ENCODE measurements around the gene ARGLU1. TPM values are rescaled to one million over a fixed set of nuclear protein-coding genes. Genes with fewer than 3 reads are reported as not detected.

ARGLU1 gene
- total RNA-seq, 2 experiments from 2014 or later: 89.2 to 91.8 TPM

DNA sequence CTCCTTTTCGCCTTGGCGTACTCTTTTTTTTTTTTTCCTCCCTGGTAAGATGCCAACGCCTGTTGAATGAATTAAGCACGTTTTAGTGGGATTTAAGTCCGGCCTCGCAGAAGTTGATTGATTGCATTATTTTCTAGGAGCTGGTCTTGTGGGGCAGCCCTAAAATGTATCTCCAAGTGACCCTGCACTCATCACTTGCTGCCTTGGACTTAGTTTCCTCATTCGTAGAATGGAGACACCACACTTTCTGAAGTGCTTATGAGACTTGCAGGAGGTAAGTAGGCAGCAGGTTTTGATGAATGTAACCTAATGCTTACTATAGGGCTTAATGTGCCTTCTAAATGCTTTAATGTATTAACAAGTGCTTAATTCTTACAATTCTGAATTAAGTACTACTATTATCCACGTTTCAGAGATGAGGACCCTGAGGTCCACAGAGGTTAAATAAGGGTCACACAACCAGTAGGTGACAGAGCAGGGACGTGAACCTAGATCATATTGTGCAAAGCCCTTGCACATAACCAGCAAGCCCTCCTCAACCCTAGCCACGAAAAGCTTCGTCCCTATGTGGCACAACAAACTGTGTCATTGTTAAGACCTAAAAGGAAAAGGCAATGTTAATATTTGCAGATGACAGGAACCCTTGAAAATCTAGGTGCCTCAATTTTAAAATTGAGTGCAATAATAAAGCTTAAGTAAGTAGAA is 514 bp upstream of the ARGLU1 start:
- intact Hi-C loops (cut with micrococcal nuclease): no loop called here
- ATAC-seq: peak; percentile 19
- H3K27ac Mint-ChIP-seq: peak overlapping the region; percentile 94
- H3K4me1 Mint-ChIP-seq (ENCODE audit: low read depth): peaks cover 48% of the 10 kb centered on the region
- H3K9me3 Mint-ChIP-seq: peaks cover 2% of the 10 kb centered on the region
- ChIA-PET CTCF (interaction anchor here (1.2 to 1.7 kb wide), 2 partner anchors 32 to 41 kb away, joined by 3 to 16 read pairs; partner anchors contain the start of gene EFNB2), POLR2A (interaction anchor here (1.0 to 1.1 kb wide), 3 partner anchors 17 to 32 kb away, joined by 3 read pairs; no protein-coding TSS in a partner anchor)
- no peaks in the 10 kb centered on the region for H3K27me3 Mint-ChIP-seq
- H3K36me3 Mint-ChIP-seq (ENCODE audit: low read depth): peaks cover 39% of the 10 kb centered on the region
- TF ChIP-seq, protein P1, sequence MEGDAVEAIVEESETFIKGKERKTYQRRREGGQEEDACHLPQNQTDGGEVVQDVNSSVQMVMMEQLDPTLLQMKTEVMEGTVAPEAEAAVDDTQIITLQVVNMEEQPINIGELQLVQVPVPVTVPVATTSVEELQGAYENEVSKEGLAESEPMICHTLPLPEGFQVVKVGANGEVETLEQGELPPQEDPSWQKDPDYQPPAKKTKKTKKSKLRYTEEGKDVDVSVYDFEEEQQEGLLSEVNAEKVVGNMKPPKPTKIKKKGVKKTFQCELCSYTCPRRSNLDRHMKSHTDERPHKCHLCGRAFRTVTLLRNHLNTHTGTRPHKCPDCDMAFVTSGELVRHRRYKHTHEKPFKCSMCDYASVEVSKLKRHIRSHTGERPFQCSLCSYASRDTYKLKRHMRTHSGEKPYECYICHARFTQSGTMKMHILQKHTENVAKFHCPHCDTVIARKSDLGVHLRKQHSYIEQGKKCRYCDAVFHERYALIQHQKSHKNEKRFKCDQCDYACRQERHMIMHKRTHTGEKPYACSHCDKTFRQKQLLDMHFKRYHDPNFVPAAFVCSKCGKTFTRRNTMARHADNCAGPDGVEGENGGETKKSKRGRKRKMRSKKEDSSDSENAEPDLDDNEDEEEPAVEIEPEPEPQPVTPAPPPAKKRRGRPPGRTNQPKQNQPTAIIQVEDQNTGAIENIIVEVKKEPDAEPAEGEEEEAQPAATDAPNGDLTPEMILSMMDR (IDR thresholded peaks at IDR 0.05): no peak
- peak overlapping the region; percentile 100 for H3K4me3 Mint-ChIP-seq
- peak; percentile 11 for DNase-seq

DNA sequence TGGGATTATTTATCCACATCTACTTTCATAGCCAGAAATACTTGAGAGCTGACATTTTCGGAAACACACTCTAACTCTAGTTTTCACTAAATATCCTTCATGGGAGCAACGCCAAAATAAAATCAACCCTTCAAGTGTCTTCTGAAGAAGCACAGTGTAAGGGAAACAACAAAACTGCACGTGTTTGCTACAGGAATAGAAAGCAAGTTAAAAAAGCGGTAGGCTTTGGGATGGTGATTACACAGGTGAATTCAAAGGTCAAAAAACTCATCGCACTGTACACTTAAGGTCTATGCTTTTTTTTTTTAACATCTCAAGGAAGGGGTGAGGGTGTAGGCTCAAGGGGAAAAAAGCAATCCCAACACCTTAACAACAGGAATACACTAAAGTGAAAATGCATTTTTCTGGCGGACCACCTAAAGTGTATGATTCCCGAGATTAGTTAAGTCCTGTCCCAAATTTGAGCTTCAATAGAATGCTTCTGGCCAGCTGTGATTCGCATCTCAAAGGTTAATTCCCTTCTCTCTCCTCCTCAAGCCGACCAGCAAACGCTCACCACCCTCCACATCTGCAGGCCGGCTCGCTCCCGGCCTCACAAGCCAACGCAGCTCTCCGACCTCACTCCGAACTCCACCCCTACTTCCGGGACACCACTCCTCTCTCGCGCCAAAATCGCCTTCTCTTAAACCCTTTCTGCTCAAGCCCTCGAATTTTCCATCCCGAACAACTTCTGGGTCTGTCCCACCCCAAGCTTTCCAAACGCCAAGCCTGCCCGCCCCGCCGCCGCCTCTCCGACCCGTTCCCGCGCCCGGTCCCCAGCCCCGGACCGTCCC is 1.1 kb downstream of the ARGLU1 start:
- DNase-seq (peak; percentile 61), ATAC-seq (peak; percentile 32)
- Mint-ChIP-seq H3K36me3 (ENCODE audit: low read depth) (peaks cover 35% of the 10 kb centered on the region), H3K4me1 (ENCODE audit: low read depth) (peaks cover 55% of the 10 kb centered on the region), H3K27ac (peak overlapping the region; percentile 94), H3K27me3 (no peaks in the 10 kb centered on the region), H3K9me3 (peaks cover 2% of the 10 kb centered on the region), H3K4me3 (peak overlapping the region; percentile 100)
- TF ChIP-seq, protein P1 (IDR thresholded peaks at IDR 0.05): no peak
- ChIA-PET CTCF (interaction anchor here (1.4 to 4.5 kb wide), 3 partner anchors 17 to 53 kb away, joined by 3 to 28 read pairs (median 3); partner anchors contain the start of gene EFNB2), POLR2A (interaction anchor here (0.9 to 1.1 kb wide), 5 partner anchors 8 to 34 kb away, joined by 3 read pairs; no protein-coding TSS in a partner anchor)
- intact Hi-C loops (cut with micrococcal nuclease): no loop called here

DNA sequence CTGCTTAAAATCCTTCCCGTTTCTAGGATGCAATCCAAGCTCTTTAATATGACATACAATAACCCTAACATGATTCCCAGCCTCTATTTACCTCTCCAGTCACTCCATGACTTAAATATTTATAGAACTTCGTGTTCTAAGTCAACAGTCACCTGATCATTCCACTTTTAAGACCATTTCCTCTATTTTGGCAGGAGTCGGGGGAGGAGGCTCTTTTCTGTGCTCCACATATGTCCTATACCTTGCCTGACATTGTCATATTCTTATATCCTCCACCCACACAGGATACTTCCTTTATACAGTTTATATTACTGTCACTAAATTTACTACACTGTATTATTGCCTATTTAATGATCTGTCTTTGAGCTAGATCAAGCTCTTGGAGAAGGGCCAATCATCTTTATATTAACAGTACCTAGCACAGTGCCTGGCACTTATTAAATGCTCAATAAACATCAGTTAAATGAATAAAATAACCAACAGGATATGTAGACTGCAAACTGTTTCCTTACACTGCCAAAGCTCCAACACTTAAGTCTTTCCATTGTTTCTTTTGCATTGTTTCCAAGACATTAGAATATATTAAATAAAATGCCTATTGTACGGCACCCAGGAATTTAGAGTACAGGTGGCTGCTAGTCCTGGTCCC is 2.7 kb downstream of the ARGLU1 start:
- Mint-ChIP-seq H3K4me1 (ENCODE audit: low read depth) (peaks cover 64% of the 10 kb centered on the region), H3K27ac (peak overlapping the region; percentile 63), H3K36me3 (ENCODE audit: low read depth) (peaks cover 34% of the 10 kb centered on the region), H3K27me3 (no peaks in the 10 kb centered on the region), H3K4me3 (peak overlapping the region; percentile 100), H3K9me3 (no peaks in the 10 kb centered on the region)
- ATAC-seq: no peak
- POLR2A ChIA-PET: interaction anchor here (1.7 kb wide), 1 partner anchor 29 kb away, joined by 5 read pairs; no protein-coding TSS in a partner anchor
- intact Hi-C loops (cut with micrococcal nuclease): no loop called here
- CTCF ChIA-PET: interaction anchor here (1.1 to 4.5 kb wide), 2 partner anchors 30 to 55 kb away, joined by 3 to 28 read pairs; partner anchors contain the start of gene EFNB2
- DNase-seq: no peak
- TF ChIP-seq, protein P1 (IDR thresholded peaks at IDR 0.05): no peak

GRCh38 chr13:106562301-106562700 is 5.6 kb downstream of the ARGLU1 start:
- intact Hi-C loops (cut with micrococcal nuclease): no loop called here
- Mint-ChIP-seq H3K27ac (peak overlapping the region; percentile 84), H3K9me3 (no peaks in the 10 kb centered on the region), H3K36me3 (ENCODE audit: low read depth) (peaks cover 51% of the 10 kb centered on the region), H3K4me3 (peak overlapping the region; percentile 27), H3K27me3 (no peaks in the 10 kb centered on the region), H3K4me1 (ENCODE audit: low read depth) (peaks cover 67% of the 10 kb centered on the region)
- TF ChIP-seq, protein P1 (IDR thresholded peaks at IDR 0.05): no peak
- DNase-seq (no peak), ATAC-seq (no peak)
- ChIA-PET CTCF (interaction anchor here (1.3 kb wide), 1 partner anchor 58 kb away, joined by 5 read pairs; no protein-coding TSS in a partner anchor), POLR2A (interaction anchor here (1.0 kb wide), 1 partner anchor 37 kb away, joined by 4 read pairs; no protein-coding TSS in a partner anchor)
